Fibroblast of upper back skin (primary cell): ENCODE measurements around the gene GPR152.
A peak's percentile ranks its signal among the peaks of the same experiment; 100 is the strongest.
"Not testable (repeated sequence)": the region's sequence is repeated elsewhere in the genome, so short reads cannot be mapped to it uniquely, and the experiment has no call there.

ENCODE experiments used
- DNase-seq: peaks from one replicate; pipeline ENCODE4 v3.0.0-alpha.2; 2013

GPR152 gene

DNA sequence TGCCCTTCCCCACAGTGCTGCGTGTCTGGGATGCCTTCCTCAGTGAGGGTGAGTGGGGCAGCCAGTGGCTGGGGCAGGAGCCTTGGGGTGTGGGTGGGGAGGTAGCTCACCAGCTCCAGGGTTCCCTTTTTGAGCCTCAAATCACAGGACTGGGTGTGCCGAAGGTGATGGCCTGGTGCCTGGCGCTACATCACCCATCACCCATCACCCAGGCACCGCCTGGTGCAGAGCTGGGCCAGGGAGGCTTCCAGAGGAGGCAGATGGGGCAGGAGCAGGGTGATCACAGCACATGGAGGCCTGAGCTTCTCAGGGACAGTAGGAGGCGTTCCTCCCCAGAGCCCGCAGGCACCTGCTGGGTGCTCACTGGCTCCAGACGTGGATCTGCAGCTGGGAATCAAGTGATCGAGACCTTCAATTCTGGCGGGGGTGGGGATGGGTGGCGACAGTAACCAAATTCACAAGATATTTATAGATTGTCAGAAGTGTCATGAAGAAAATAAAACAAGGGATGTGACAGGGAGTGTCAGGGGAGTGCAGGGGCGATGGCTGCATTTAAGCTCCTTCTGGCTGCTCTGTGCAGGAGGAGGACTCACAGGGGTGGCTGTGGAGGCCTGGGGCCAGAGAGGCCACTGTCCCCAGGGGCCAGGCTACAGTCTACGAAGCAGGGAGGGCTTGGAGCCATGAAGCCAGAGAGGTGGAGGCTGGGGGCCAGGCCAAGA, 45.4 kb downstream of the GPR152 start:
- DNase-seq, result no peak

DNA sequence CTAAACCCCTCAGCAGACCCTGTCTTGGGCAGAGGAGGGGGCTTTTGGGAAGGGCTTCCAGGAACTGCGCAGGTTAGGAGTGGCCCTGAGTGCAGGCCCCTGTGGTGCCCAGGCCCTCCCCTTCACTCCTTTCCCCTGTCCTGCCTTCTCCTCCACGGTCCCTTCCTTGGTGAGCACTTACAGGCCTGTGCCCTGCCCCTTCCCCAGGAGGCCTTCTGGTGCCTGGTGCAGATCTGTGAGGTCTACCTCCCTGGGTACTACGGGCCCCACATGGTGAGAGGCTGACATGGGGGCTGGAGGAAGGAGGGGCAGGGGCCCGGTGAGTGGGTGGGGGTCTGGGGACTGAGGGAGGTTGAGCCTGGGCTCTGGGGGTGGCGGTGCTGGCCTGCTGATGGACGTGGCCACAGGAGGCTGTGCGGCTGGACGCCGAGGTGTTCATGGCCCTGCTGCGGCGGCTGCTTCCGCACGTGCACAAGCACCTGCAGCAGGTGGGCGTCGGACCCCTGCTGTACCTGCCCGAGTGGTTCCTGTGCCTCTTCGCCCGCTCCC, 46.0 kb downstream of the GPR152 start:
- no peak for DNase-seq

DNA sequence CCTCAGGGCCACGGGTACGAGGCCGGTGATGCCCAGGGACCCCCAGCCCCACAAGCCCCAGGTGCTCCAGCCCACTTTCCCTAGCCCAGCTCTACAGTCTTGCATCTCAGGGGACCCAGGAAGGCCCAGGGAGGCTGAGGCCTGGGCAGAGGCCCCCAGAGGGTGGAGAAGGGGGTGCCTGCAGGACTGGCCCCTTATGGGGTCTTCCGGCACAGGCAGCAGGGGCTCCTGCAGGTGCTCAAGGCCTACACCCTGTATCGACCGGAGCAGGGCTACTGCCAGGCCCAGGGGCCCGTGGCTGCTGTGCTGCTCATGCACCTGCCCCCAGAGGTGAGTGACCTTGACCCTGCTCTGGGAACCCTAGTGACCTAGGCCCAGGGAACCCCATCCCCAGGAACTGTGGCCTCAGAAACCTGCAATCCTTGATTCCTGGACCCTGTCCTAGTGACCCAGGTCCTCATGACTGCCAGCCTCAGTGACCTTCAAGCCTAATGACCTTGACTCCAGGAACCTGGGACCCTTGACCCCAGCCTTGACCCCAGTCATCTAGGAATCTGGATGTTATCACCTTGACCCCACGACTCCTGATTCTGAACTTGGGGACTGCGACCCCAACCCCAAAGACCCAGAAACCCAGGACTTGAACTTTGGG, 46.7 kb downstream of the GPR152 start:
- no peak for DNase-seq

DNA sequence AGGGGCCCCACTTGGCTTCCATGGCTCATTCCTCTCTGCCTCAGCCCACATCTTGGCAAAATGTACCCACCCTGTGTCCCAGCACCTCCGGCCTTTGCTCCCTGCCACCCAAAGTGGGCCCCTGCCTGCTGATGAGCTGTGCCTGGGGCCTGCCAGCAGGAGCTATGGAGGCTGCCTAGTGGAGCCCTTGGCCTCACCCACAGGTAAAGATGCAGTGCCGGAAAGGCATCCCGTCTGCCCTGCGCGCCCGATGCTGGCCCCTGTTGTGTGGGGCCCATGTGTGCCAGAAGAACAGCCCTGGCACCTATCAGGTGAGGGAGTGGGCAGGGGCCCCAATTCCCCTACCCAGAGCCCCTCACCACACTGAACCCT, 47.3 kb downstream of the GPR152 start:
- DNase-seq, result no peak

DNA sequence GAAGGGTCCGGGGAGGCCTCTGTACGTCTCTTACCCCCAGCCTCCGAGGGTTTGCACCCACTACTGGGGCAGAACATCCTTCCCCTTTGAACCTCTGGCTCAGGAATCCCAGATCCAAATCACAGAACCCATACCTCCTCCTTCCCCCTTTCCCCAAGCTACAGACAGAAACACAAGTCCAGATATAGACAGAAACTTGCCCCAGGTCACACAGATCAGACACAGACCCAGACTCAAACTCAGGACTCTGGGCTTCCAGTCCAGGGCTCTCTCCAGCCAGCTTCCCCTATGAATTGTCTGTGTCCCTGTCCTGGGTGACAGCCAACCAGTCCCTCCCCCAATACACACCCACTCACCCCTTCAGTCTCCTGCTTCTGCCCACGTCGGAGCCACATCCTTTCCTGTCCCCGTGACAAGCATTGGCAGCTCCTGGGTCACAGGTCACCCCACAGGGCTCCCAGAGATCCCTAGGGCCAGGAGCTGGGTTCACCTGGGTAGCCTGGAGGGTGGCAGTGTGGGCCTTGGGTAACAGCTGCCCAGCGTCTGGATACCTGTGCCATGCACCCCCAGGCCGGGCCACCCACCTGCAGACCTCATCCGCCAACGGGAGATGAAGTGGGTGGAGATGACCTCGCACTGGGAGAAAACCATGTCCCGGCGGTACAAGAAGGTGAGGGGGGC, 47.9 kb downstream of the GPR152 start:
- no peak for DNase-seq

DNA sequence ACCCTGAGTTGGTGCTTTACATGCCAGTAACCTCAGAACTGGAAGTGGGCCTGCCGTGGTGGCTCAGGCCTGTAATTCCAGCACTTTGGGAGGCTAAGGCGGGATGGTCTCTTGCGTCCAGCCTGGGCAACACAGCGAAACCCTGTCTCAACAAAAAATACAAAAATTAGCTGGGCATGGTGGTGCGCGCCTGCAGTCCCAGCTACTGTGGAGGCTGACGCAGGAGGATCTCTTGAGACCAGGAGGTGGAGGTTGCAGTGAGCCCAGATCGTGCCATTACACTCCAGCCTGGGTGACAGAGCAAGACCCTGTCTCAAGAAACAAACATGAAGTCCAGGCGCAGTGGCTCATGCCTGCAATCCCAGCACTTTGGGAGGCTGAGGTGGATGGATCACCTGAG, 49.4 kb downstream of the GPR152 start:
- DNase-seq, result not testable (repeated sequence)

DNA sequence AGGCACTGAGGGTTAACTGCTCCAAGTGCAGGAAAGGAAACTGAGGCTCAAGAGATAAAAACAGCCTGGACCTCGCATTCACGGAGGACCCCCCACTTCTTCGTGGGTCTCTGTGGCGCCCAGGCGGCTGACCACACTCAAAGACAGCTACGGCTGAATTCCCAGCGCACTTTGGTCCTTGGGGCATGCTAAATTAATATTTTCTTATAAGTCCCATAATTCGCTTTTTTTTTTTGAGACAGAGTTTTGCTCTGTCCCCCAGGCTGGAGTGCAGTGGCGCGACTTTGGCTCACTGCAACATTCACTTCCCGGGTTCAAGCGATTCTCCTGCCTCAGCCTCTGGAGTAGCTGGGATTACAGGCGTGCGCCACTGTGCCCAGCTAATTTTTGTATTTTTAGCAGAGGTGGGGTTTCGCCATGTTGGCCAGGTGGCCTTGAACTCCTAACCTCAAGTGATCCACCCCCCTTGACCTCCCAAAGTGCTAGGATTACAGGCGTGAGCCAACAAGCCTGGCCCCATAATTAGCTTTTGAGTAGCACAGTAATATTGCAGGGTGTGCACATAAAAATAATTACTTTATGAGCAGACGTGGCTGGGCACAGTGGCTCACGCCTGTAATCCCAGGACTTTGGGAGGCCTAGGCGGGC, 50.2 kb downstream of the GPR152 start:
- not testable (repeated sequence) for DNase-seq

DNA sequence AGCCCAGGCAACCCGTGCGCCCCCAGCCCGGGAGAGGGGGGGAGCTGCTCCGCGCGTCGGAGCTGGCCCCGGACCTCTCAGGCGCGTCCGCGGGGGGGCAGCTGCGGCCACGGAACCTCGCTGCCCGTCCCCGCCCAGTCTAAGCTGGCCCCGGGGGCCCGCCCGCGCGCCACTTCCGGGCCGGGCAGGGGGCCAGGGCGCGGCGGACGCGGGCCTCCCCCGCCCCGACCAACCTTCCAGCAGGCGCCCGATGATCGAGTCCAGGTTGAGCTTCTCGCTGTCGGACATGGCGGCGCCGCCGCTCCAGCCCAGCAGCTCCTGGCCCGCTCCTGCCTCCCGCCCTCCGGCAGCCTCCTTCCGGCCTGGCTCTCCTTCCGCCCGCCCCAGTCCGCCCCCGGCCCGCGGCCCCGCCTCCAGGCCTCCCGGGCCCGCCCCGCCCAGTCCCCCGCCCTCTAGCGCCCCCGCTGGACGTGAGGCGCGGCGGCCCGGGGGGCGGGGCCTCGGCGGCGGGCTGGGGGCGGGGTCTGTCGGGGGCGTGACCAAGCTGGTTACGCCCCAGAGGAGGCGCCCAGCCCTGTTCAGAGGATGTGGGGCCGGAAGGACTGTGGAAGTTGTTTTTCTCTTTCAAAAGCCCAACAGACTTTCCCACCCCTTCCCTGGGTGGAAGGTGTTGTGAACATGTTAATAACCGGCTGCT, 50.9 kb downstream of the GPR152 start, which contains the start of gene PPP1CA:
TSS of gene PPP1CA (minus strand) at position 364 of the 697 bp plus-strand sequence. CDS start at position 288, 76 bp downstream.
- DNase-seq, result peak; percentile 87
